Endothelial cell of umbilical vein (primary cell): Measurements from ENCODE around the gene TSPOAP1. TPM values are rescaled to one million over a fixed set of nuclear protein-coding genes. Genes with fewer than 3 reads are reported as not detected.

Experiments used
- BruUV-seq: library from RNA; stranded (reverse); fragments of 400-500 nt; replicated peaks from 2 replicates; lab custom pipeline; 2021; lab: Mats Ljungman, UMichigan
- CTCF ChIA-PET: fragments of 300-600, 350-600 bp; sonication (Branson Sonifier 250); formaldehyde crosslinking; loops from one replicate; lab custom pipeline; 2021; ENCODE audit warnings: antibody characterized with exemption, inconsistent platforms; lab: Charles Lee
- POLR2A ChIA-PET: fragments of 300-600, 350-600 bp; sonication (Branson Sonifier 250); formaldehyde crosslinking; loops from one replicate; lab custom pipeline; 2021; ENCODE audit warnings: antibody characterized with exemption, inconsistent platforms; lab: Charles Lee
- DNase-seq: peaks from one replicate; pipeline ENCODE4 v3.0.0-alpha.2; 2011; ENCODE audit warnings: low read depth, low spot score
- FAIRE-seq: peaks from 2 replicates; lab custom pipeline; 2011; peaks lifted over from hg19 to GRCh38; lab: Jason Lieb, UNC
- H2AFZ ChIP-seq: 2 replicates; pipeline ENCODE4 v1.6.0; 2012; ENCODE audit warnings: low read depth, low read length, control low read depth, inconsistent platforms
- H3K27ac ChIP-seq: 2 replicates; pipeline ENCODE4 v1.5.1; 2011; ENCODE audit warnings: low read depth, mild to moderate bottlenecking, control low read depth, low read length, moderate library complexity; ENCODE audit not compliant: insufficient read depth
- H3K27me3 ChIP-seq, 2 experiments: 2 replicates each; pipeline versions ENCODE4 v1.6.0 to v1.6.1; 2011; ENCODE audit warnings: low read length in 2 of 2, mixed read lengths in 1 of 2; ENCODE audit not compliant: control insufficient read depth in 2 of 2, insufficient read depth in 2 of 2
- H3K36me3 ChIP-seq, 2 experiments: 2 replicates in 1 of 2; 3 replicates in 1 of 2; pipeline ENCODE4 v1.5.1; 2011; ENCODE audit warnings: low read length in 2 of 2, mild to moderate bottlenecking in 1 of 2, moderate library complexity in 1 of 2; ENCODE audit not compliant: control insufficient read depth in 2 of 2, insufficient read depth in 2 of 2; ENCODE audit errors: extremely low read depth in 1 of 2
- H3K4me1 ChIP-seq: 3 replicates; pipeline ENCODE4 v1.5.1; 2011; ENCODE audit warnings: mild to moderate bottlenecking, low read length; ENCODE audit not compliant: control insufficient read depth, insufficient read depth; ENCODE audit errors: extremely low read depth
- H3K4me2 ChIP-seq: 2 replicates; pipeline ENCODE4 v1.6.1; 2011; ENCODE audit warnings: low read length, control low read depth, mixed read lengths; ENCODE audit not compliant: insufficient read depth
- H3K4me3 ChIP-seq, 3 experiments: fragments of 200-600 bp in 1 of 3; sonication (generic), shearing (Covaris generic) in 1 of 3; replicated peaks in 1 of 3; 2 replicates each; pipeline ENCODE4 v1.5.1; 2011 to 2016; ENCODE audit warnings: control low read depth in 3 of 3, low read length in 3 of 3, mild to moderate bottlenecking in 2 of 3, inconsistent platforms in 1 of 3, low read depth in 1 of 3, moderate library complexity in 1 of 3; ENCODE audit not compliant: insufficient read depth in 1 of 3
- H3K79me2 ChIP-seq: 2 replicates; pipeline ENCODE4 v1.6.0; 2012; ENCODE audit warnings: low read length, inconsistent platforms; ENCODE audit not compliant: control insufficient read depth, insufficient read depth
- H3K9ac ChIP-seq: replicated peaks from 2 replicates; pipeline ENCODE3; 2011; ENCODE audit warnings: low read length, control low read depth; ENCODE audit not compliant: insufficient read depth; ENCODE audit errors: extremely low read depth
- H3K9me1 ChIP-seq: replicated peaks from 3 replicates; pipeline ENCODE4 v1.6.0; 2011; ENCODE audit warnings: mild to moderate bottlenecking, low read length; ENCODE audit not compliant: control insufficient read depth, insufficient read depth; ENCODE audit errors: extremely low read depth
- H3K9me3 ChIP-seq: replicated peaks from 2 replicates; pipeline ENCODE4 v1.5.1; 2012; ENCODE audit warnings: low read length, inconsistent platforms; ENCODE audit not compliant: control insufficient read depth, insufficient read depth
- H4K20me1 ChIP-seq: replicated peaks from 2 replicates; pipeline ENCODE3; 2011; ENCODE audit warnings: mild to moderate bottlenecking, low read length; ENCODE audit not compliant: control insufficient read depth, insufficient read depth; ENCODE audit errors: extremely low read depth
- CTCF ChIP-seq, 2 donors: IDR thresholded peaks; 1 replicate in 1 of 2; 2 replicates in 1 of 2; pipeline ENCODE4 v1.5.1; 2011; ENCODE audit warnings: low read length in 2 of 2, mild to moderate bottlenecking in 2 of 2, moderate library complexity in 2 of 2, control low read depth in 1 of 2, inconsistent platforms in 1 of 2, low read depth in 1 of 2; ENCODE audit not compliant: insufficient read depth in 1 of 2; ENCODE audit errors: extremely low read depth in 1 of 2
- EZH2 ChIP-seq: IDR thresholded peaks from 2 replicates; pipeline ENCODE4 v1.6.1; 2012; ENCODE audit warnings: borderline replicate concordance, low read depth, mild to moderate bottlenecking, moderate library complexity, low read length, inconsistent platforms; ENCODE audit not compliant: severe bottlenecking
- FOS ChIP-seq: IDR thresholded peaks from 2 replicates; pipeline ENCODE4 v1.6.1; 2011; ENCODE audit warnings: mild to moderate bottlenecking, low read length, moderate library complexity, borderline replicate concordance; ENCODE audit not compliant: insufficient read depth
- GATA2 ChIP-seq: IDR thresholded peaks from 2 replicates; pipeline ENCODE4 v1.7.0; 2011; ENCODE audit warnings: low read depth, mild to moderate bottlenecking, moderate library complexity, mixed read lengths, low read length; ENCODE audit not compliant: insufficient read length, insufficient read depth
- POLR2AphosphoS5 ChIP-seq: IDR thresholded peaks from 2 replicates; pipeline ENCODE4 v1.6.1; 2012; ENCODE audit warnings: low read depth, mild to moderate bottlenecking, control low read depth, low read length, moderate library complexity; ENCODE audit not compliant: insufficient read depth
- dilution Hi-C: fragments of 300-500 bp; cut with MboI; formaldehyde crosslinking; loops from one replicate; pipeline ENCODE4 v1.15.0; 2019; ENCODE audit warnings: low sequenced_read_pairs; ENCODE audit not compliant: extremely low pct_ligation_motif_present
- intact Hi-C: fragments of 100-400 bp; cut with micrococcal nuclease; formaldehyde crosslinking; loops from one replicate; pipeline ENCODE4 v1.10.0; 2022
- polyA plus RNA-seq, 4 experiments: library from polyadenylated mRNA; depleted of rRNA in 3 of 4; stranded (reverse) in 3 of 4; unstranded in 1 of 4; fragments of >200 nt; gene quantifications; 2 replicates each; pipeline versions ENCODE4 v1.2.1 to v1.2.3, GENCODE V29; 2011 to 2012; ENCODE audit warnings: missing spikeins in 1 of 4
- total RNA-seq: library from RNA; stranded (reverse); gene quantifications from 2 replicates; pipeline ENCODE4 v1.2.3, GENCODE V29; 2021

The TSPOAP1 gene
- total and polyA plus RNA-seq, 2 donors (not counting 3 experiments of a cell fraction or from before 2014, with no cell fraction given) = not detected

DNA sequence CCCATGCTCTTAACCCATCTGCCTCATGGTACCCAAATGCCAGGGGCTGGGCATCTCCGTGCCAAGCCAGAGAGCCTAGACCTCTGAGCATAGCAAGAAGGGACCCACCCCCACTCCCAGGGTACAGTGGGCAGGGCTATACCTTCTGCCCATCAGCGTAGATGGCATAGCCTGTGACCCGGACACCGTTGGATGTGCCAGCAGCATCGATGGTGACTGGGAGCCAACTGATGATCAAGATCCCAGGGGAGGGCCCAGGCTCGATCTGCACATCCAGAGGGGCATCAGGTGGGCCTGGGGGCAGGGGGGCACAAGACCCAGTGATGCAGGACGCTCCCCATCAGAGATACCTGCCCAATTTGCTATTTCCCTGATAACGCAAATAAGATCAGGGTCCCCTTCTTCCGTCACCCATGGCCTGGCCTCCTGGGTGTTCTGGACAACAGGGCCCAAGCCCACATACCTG is 17.1 kb downstream of the TSPOAP1 start:
- Histone ChIP-seq H3K4me2 (no peak overlapping the region), H2AFZ (no peak overlapping the region), H3K4me1 (no peaks in the 10 kb centered on the region), H3K9me3 (no peaks in the 10 kb centered on the region), H3K27me3 (no peaks in the 10 kb centered on the region), H3K9ac (no peak overlapping the region), H3K9me1 (no peaks in the 10 kb centered on the region), H4K20me1 (no peaks in the 10 kb centered on the region), H3K27ac (no peak overlapping the region), H3K4me3 (no peak overlapping the region), H3K79me2 (no peaks in the 10 kb centered on the region), H3K36me3 (no peaks in the 10 kb centered on the region)
- TF ChIP-seq GATA2 = no peak
- TF ChIP-seq FOS = no peak
- TF ChIP-seq CTCF (IDR thresholded peaks at IDR 0.05; ENCODE audit: extremely low read depth in 1 of 2, insufficient read depth in 1 of 2, low read depth in 1 of 2, low read length in 2 of 2) = no peak
- TF ChIP-seq EZH2 = no peak
- no peak for TF ChIP-seq POLR2AphosphoS5
- POLR2A ChIA-PET = no interaction called here
- intact Hi-C loops = no loop called here
- no TSS peak for BruUV-seq
- dilution Hi-C loops = no loop called here
- FAIRE-seq (no peak), DNase-seq (no peak)
- CTCF ChIA-PET = interaction anchor here (0.7 kb wide), 1 partner anchor 8 kb away, joined by 3 read pairs; no protein-coding TSS in a partner anchor
